ENCODE measurements around the gene SCYGR4.

SCYGR4 gene

GRCh38 chr2:227602358-227602757, 14.9 kb upstream of the SCYGR4 start:
- H3K27ac Mint-ChIP-seq, result no peak overlapping the region
- H3K4me3 Mint-ChIP-seq, result no peak overlapping the region
- no peak for DNase-seq
- peaks cover 44% of the 10 kb centered on the region for H3K27me3 Mint-ChIP-seq
- H3K36me3 Mint-ChIP-seq (ENCODE audit: low read depth), result no peaks in the 10 kb centered on the region
- no peaks in the 10 kb centered on the region for H3K4me1 Mint-ChIP-seq (ENCODE audit: low read depth)
- no peaks in the 10 kb centered on the region for H3K9me3 Mint-ChIP-seq

- Mint-ChIP-seq H3K4me3 (no peak overlapping the region), H3K27ac (no peak overlapping the region), H3K27me3 (peaks cover 60% of the 10 kb centered on the region), H3K9me3 (no peaks in the 10 kb centered on the region), H3K36me3 (ENCODE audit: low read depth) (no peaks in the 10 kb centered on the region), H3K4me1 (ENCODE audit: low read depth) (peaks cover 15% of the 10 kb centered on the region)
- DNase-seq, result no peak
These were observed 10.8 kb upstream of the SCYGR4 start for GRCh38 chr2:227606476-227606875.

- Mint-ChIP-seq H3K36me3 (ENCODE audit: low read depth) (no peaks in the 10 kb centered on the region), H3K4me1 (ENCODE audit: low read depth) (peaks cover 15% of the 10 kb centered on the region), H3K4me3 (no peak overlapping the region), H3K27me3 (peaks cover 70% of the 10 kb centered on the region), H3K9me3 (no peaks in the 10 kb centered on the region), H3K27ac (no peak overlapping the region)
- no peak for DNase-seq
These were observed 9.4 kb upstream of the SCYGR4 start for GRCh38 chr2:227607941-227608340.

GRCh38 chr2:227608561-227609338, 8.5 kb upstream of the SCYGR4 start:
- Mint-ChIP-seq H3K27me3 (peaks cover 73% of the 10 kb centered on the region), H3K4me3 (no peak overlapping the region), H3K36me3 (ENCODE audit: low read depth) (no peaks in the 10 kb centered on the region), H3K27ac (no peak overlapping the region), H3K9me3 (no peaks in the 10 kb centered on the region), H3K4me1 (ENCODE audit: low read depth) (peaks cover 15% of the 10 kb centered on the region)
- DNase-seq, result peak; percentile 45

- Mint-ChIP-seq H3K4me1 (ENCODE audit: low read depth) (peaks cover 15% of the 10 kb centered on the region), H3K4me3 (no peak overlapping the region), H3K27ac (no peak overlapping the region), H3K27me3 (peaks cover 65% of the 10 kb centered on the region), H3K36me3 (ENCODE audit: low read depth) (no peaks in the 10 kb centered on the region), H3K9me3 (no peaks in the 10 kb centered on the region)
- DNase-seq, result no peak
These were observed 7.2 kb upstream of the SCYGR4 start for GRCh38 chr2:227610123-227610522.

- Mint-ChIP-seq H3K27me3 (peaks cover 51% of the 10 kb centered on the region), H3K4me3 (no peak overlapping the region), H3K36me3 (ENCODE audit: low read depth) (no peaks in the 10 kb centered on the region), H3K9me3 (no peaks in the 10 kb centered on the region), H3K4me1 (ENCODE audit: low read depth) (peaks cover 15% of the 10 kb centered on the region), H3K27ac (no peak overlapping the region)
- DNase-seq, result no peak
These were observed 4.6 kb upstream of the SCYGR4 start for GRCh38 chr2:227612546-227613271.

GRCh38 chr2:227613272-227613660, 4.0 kb upstream of the SCYGR4 start:
- DNase-seq, result no peak
- peaks cover 50% of the 10 kb centered on the region for H3K27me3 Mint-ChIP-seq
- no peaks in the 10 kb centered on the region for H3K36me3 Mint-ChIP-seq (ENCODE audit: low read depth)
- no peak overlapping the region for H3K27ac Mint-ChIP-seq
- peaks cover 11% of the 10 kb centered on the region for H3K4me1 Mint-ChIP-seq (ENCODE audit: low read depth)
- H3K4me3 Mint-ChIP-seq, result no peak overlapping the region
- H3K9me3 Mint-ChIP-seq, result no peaks in the 10 kb centered on the region

- peaks cover 2% of the 10 kb centered on the region for H3K4me1 Mint-ChIP-seq (ENCODE audit: low read depth)
- no peak overlapping the region for H3K27ac Mint-ChIP-seq
- H3K36me3 Mint-ChIP-seq (ENCODE audit: low read depth), result no peaks in the 10 kb centered on the region
- H3K4me3 Mint-ChIP-seq, result no peak overlapping the region
- no peaks in the 10 kb centered on the region for H3K9me3 Mint-ChIP-seq
- no peak for DNase-seq
- H3K27me3 Mint-ChIP-seq, result peaks cover 42% of the 10 kb centered on the region
These were observed 3.1 kb upstream of the SCYGR4 start for GRCh38 chr2:227614246-227614645.

- Mint-ChIP-seq H3K9me3 (no peaks in the 10 kb centered on the region), H3K4me3 (no peak within 1 kb of the TSS), H3K4me1 (ENCODE audit: low read depth) (peaks cover 2% of the 10 kb centered on the region), H3K27me3 (peaks cover 38% of the 10 kb centered on the region), H3K27ac (no peak within 1 kb of the TSS), H3K36me3 (ENCODE audit: low read depth) (no peaks in the 10 kb centered on the region)
- no peak for DNase-seq
These were observed 2.6 kb upstream of the SCYGR4 start, which contains the start of gene SCYGR3 for GRCh38 chr2:227614740-227615139. Gene SCYGR3 (minus strand): TSS chr2:227614840. CDS start chr2:227614840, 0 bp downstream.

- H3K4me1 Mint-ChIP-seq (ENCODE audit: low read depth), result peaks cover under 1% of the 10 kb centered on the region
- no peak overlapping the region for H3K4me3 Mint-ChIP-seq
- no peaks in the 10 kb centered on the region for H3K36me3 Mint-ChIP-seq (ENCODE audit: low read depth)
- H3K9me3 Mint-ChIP-seq, result no peaks in the 10 kb centered on the region
- H3K27me3 Mint-ChIP-seq, result peaks cover 35% of the 10 kb centered on the region
- no peak overlapping the region for H3K27ac Mint-ChIP-seq
- no peak for DNase-seq
These were observed 2.1 kb upstream of the SCYGR4 start for GRCh38 chr2:227615181-227615580.

- Mint-ChIP-seq H3K27ac (no peak overlapping the region), H3K4me1 (ENCODE audit: low read depth) (no peaks in the 10 kb centered on the region), H3K4me3 (no peak overlapping the region), H3K27me3 (peaks cover 33% of the 10 kb centered on the region), H3K36me3 (ENCODE audit: low read depth) (no peaks in the 10 kb centered on the region), H3K9me3 (no peaks in the 10 kb centered on the region)
- DNase-seq, result no peak
These were observed 1.4 kb upstream of the SCYGR4 start for GRCh38 chr2:227615906-227616305.

- no peaks in the 10 kb centered on the region for H3K9me3 Mint-ChIP-seq
- H3K4me1 Mint-ChIP-seq (ENCODE audit: low read depth), result no peaks in the 10 kb centered on the region
- H3K4me3 Mint-ChIP-seq, result no peak overlapping the region
- H3K27me3 Mint-ChIP-seq, result peaks cover 27% of the 10 kb centered on the region
- no peak for DNase-seq
- H3K27ac Mint-ChIP-seq, result no peak overlapping the region
- H3K36me3 Mint-ChIP-seq (ENCODE audit: low read depth), result no peaks in the 10 kb centered on the region
These were observed 667 bp upstream of the SCYGR4 start for GRCh38 chr2:227616631-227617030.

- Mint-ChIP-seq H3K27ac (no peak overlapping the region), H3K4me1 (ENCODE audit: low read depth) (no peaks in the 10 kb centered on the region), H3K27me3 (peaks cover under 1% of the 10 kb centered on the region), H3K9me3 (no peaks in the 10 kb centered on the region), H3K36me3 (ENCODE audit: low read depth) (no peaks in the 10 kb centered on the region), H3K4me3 (no peak overlapping the region)
- DNase-seq, result no peak
These were observed 5.9 kb downstream of the SCYGR4 start for GRCh38 chr2:227623226-227623625.

GRCh38 chr2:227625420-227625819, 8.1 kb downstream of the SCYGR4 start:
- H3K4me1 Mint-ChIP-seq (ENCODE audit: low read depth), result no peaks in the 10 kb centered on the region
- H3K27me3 Mint-ChIP-seq, result peaks cover 20% of the 10 kb centered on the region
- no peak overlapping the region for H3K27ac Mint-ChIP-seq
- no peaks in the 10 kb centered on the region for H3K9me3 Mint-ChIP-seq
- H3K4me3 Mint-ChIP-seq, result no peak overlapping the region
- no peak for DNase-seq
- no peaks in the 10 kb centered on the region for H3K36me3 Mint-ChIP-seq (ENCODE audit: low read depth)

- Mint-ChIP-seq H3K36me3 (ENCODE audit: low read depth) (no peaks in the 10 kb centered on the region), H3K9me3 (no peaks in the 10 kb centered on the region), H3K4me3 (no peak overlapping the region), H3K27ac (no peak overlapping the region), H3K4me1 (ENCODE audit: low read depth) (no peaks in the 10 kb centered on the region), H3K27me3 (peaks cover 31% of the 10 kb centered on the region)
- DNase-seq, result no peak
These were observed 9.4 kb downstream of the SCYGR4 start for GRCh38 chr2:227626580-227627151.
